GM21717 (cell line): ENCODE results near the gene COL26A1.
"Not testable (repeated sequence)": the region's sequence is repeated elsewhere in the genome, so short reads cannot be mapped to it uniquely, and the experiment has no call there.

ENCODE experiments used
- ATAC-seq: cut with Tn5 transposase; IDR thresholded peaks from one replicate; pipeline ENCODE4 v1.9.1; 2021; ENCODE audit warnings: mild to moderate bottlenecking, moderate library complexity; ENCODE audit not compliant: unreplicated experiment

The COL26A1 gene

DNA sequence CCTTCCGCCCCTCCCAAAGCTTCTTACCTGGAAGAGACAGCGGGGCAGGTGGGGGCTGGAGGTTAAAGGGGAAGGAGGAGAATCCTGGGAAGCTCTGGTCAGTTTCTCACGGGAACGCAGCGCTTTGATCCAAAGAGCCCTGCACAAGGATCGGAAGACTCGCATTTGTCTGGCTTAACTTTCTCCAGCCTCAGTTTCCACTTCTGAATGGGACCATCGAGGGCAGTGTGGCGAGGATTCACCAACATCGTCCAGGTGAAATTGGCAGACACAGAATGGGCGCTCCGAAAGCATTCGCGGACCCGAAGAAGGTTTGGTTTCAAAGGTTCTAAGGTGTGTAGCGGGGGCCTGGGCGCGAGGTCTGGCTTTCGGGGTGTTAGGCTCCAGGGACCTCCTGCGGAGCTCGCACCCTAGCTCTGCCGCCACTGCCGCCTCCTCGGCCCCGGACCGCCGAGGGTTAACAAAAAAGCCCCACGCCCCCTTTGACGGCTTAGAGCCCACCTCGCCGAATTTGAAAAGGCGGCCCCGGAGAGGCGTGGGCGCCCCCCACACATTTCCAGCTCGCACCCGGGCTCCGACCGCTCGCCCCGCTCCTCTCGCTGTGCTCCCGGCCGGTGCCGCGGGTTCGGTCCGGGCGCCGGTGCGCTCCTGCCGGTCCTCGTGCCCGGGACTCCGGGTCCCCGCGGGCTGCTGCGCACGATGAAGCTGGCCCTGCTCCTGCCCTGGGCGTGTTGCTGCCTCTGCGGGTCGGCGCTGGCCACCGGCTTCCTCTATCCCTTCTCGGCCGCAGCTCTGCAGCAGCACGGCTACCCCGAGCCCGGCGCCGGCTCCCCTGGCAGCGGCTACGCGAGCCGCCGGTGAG lies at the start of gene COL26A1:
Gene COL26A1, plus strand, starts transcription at position 542 of the 862 bp plus-strand sequence. Its CDS starts 158 bp downstream, at position 700.
- ATAC-seq: no peak

DNA sequence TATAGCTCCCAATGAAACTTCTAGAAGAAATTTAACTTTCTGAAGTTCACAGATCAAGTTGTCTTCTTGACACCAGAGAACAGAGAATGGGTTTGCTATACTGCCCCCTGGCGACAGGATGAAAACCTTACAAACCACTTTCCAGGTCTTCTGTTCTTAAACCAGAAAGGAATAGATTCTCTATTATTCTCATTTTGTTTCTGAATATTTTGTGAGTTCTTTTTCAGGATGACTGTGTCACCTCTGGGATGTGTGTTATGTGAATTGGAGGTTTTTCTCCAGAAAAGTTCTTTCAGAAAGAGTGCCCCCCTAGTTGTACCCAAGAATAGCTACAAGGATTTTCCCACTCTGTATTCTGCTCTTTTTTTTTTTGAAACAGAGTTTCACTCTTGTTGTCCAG lies 47.3 kb upstream of the COL26A1 start:
- ATAC-seq: no peak

DNA sequence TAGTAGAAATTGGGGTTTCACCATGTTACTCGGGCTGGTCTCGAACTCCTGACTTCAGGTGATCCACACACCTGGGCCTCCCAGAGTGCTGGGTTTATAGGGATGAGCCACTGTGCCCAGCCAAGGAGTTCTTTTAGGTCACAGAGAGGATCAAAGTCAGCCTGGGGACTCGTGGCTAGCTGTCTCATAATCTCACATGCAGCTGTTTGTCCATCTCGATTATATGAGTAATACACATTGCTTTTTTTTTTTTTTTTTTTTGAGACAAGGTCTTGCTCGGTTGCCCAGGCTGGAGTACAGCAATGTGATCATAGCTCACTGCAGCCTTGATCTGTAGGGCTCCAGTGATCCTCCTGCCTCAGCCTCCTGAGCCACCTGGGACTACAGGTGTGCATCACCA lies 43.3 kb upstream of the COL26A1 start:
- ATAC-seq: no peak

DNA sequence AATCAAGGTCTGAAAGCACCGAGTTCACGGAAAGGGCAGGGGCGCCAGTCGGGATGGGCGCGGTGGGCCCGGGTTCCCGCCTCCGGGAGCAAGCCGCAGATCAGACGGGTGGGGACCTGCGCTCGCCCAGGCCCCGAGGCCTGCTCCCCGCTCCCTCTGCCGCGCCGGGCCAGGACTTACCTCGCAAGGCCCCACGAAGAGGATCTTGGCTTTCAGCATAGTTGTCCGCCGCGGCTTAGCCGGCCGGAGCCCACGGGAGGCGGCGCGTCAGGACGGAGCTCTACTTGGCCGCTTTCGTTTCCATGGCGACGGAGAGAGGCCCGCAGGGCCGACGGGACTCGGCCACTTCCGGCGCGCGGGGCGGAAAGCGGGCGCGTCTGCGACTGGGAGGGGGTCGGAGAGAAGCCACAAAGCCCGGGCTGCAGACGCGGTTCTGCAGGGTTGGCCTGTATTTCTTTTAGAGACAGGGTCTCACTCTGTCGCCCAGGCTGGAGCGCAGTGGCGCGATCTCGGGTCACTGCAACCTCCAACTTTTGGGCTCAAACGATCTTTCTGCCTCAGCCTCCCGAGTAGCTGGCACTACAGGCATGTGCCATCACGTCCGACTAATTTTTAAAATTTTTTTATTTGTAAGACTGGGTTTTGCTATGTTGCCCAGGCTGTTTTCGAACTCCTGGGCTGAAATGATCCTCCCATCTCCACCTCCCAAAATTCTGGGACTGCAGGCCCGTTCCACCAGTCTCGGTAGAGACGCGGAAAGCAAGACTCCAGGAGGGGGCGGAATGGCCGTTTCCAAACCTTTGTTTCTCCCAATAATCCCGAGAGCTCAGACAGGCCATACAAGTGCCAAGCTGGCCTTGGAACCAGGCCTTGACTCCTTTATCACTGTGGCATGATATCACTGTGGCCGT lies 40.9 kb upstream of the COL26A1 start, which contains the start of gene IFT22:
Gene IFT22, minus strand, starts transcription at position 322 of the 911 bp plus-strand sequence. Its CDS starts 103 bp downstream, at position 219.
- peak; percentile 85 for ATAC-seq

DNA sequence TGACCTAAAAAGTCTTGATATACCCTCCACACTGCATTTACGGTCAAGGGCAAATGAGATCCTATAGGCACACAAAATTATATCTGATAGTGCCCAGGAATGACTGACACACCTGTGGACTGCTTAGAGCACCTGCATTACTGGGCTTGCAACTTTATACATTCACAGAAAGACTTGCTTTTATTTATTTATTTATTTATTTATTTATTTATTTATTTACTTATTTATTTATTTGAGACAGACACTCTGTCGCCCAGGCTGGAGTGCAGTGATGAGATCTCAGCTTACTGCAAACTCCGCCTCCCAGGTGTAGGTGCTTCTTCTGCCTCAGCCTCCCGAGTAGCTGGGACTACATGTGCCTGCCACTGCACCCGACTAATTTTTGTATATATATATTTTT lies 34.5 kb upstream of the COL26A1 start:
- ATAC-seq: no peak

DNA sequence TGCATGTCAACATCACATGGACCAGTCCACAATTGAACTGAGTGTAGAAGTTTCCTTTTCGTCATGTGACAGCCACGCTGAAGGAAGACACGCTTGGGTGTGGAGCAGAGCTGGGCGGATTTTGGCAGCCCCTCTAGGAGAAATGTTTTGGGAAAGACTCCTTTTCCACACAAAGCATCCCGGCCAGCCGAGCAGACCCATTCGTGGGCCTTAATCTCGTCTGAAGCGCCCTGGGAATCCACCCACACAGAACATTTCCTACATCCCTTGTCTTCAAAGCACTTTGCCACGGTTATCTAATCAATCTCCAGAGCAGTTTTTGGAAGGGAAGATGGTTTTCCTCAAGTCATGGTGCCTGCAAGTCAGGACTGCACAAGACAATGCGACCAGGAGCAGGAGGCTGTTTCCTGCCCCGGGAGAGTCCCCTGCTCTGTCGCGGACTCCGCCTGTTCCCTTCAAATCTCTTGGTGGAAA lies 32.6 kb upstream of the COL26A1 start:
- no peak for ATAC-seq

DNA sequence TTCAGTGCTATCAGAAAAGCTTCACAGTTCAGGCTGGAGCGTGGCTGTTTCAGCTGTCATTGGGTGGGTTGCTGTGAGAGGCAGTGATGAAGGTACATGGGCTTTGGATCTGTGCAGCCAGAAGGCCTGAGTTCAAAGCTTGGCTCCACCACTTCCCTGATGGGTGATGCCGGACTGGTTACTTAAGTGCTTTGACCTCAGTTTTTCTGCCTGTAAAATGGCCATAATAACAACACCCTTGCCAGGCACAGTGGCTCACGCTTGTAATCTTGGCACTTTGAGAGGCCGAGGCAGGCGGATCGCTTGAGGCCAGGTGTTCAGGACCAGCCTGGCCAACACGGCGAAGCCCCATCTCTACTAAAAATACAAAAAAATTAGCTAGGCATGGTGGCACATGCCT lies 30.6 kb upstream of the COL26A1 start:
- no peak for ATAC-seq

DNA sequence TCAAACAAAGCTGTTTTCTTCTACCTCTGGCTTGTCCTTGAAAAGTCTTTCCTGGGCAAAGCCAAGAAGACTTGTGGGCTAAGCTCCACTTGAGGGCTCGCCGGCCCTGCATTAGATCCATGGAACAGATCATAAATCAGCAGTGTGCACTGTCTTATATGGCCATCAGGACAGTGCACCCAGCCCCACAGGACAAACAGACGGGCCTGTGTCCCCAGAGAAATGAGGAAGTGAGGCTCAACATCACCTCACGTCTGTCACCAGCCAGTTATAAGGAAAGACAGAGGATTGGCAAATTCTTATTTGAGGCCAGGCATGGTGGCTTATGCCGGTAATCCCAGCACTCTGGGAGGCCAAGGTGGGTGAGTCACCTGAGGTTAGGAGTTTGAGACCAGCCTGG lies 28.8 kb upstream of the COL26A1 start:
- no peak for ATAC-seq

DNA sequence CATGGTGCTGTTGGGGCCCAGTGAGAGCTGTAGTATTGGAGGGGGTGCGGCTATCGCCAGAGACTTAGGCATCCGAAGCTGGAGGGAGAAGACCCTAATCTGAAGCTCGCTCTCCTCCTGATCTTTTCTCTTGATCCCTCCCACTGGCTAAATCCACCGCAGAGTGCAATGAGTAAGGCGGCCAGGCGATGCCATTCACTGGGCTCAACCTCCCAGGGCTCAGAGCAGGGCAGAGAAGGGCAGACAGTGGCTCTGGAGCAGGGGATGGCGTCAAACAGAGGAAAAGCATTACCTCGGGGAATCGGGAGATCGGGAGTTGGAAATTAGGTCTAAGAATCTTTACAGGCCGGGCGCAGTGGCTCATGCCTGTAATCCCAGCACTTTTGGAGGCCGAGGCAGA lies 22.3 kb upstream of the COL26A1 start:
- ATAC-seq: no peak

DNA sequence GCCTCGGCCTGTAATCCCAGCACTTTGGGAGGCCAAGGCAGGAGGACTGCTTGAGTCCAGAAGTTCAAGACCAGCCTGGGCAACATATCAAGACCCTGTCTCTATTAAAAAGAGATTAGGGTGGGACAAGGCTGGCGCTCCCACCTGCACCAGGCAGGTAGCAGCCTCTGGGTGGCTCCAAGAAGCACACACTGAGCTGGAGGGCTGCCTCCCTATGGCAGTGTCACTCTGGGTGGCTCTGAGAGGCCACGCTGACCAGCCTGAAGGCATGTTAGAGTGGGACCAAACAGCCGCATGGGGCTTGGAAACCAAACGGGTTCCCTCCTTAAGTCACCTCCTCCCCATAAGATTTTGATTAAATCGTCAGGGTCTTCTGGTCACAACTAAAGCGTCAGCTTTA lies 19.8 kb upstream of the COL26A1 start:
- ATAC-seq: no peak

DNA sequence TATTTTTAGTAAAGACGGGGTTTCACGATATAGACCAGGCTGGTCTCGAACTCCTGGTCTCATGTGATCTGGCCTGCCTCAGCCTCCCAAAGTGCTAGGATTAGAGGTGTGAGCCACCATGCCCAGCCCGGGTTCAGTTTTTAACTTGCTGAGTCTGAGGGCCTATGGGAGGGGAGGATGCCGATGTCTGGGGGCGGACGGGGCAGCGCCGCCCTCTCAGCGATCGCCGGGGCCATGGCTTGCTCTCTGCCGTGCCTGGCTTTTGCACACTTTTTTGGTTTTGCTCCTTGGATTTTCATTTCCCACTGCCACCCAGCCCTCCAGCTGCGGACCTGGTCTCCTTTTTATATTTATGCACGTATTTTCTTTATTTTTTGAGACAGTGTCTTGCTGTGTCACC lies 15.2 kb upstream of the COL26A1 start:
- no peak for ATAC-seq

DNA sequence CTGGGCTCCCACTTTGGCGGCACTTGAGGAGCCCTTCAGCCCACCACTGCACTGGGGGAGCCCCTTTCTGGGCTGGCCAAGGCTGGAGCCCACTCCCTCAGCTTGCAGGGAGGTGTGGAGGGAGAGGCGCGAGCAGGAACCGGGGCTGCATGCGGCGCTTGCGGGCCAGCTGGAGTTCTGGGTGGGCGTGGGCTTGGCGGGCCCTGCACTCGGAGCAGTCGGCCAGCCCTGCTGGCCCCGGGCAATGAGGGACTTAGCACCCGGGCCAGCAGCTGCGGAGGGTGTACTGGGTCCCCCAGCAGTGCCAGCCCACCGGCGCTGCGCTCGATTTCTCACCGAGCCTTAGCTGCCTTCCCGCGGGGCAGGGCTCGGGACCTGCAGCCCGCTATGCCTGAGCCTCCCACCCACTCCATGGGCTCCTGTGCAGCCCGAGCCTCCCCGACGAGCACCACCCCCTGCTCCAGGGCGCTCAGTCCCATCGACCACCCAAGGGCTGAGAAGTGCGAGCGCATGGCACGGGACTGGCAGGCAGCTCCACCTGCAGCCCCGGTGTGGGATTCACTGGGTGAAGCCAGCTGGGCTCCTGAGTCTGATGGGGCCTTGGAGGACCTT lies 14.1 kb upstream of the COL26A1 start:
- not testable (repeated sequence) for ATAC-seq

DNA sequence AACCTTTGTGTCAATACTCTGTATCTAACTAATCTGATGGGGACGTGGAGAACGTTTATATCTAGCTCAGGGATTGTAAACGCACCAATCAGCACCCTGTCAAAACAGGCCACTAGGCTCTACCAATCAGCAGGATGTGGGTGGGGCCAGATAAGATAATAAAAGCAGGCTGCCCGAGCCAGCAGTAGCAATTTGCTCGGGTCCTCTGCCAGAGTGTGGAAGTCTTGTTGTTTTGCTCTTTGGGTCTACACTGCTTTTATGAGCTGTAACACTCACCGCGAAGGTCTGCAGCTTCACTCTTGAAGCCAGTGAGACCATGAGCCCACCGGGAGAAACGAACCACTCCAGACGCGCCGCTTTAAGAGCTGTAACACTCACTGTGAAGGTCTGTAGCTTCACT lies 13.4 kb upstream of the COL26A1 start:
- ATAC-seq: not testable (repeated sequence)

DNA sequence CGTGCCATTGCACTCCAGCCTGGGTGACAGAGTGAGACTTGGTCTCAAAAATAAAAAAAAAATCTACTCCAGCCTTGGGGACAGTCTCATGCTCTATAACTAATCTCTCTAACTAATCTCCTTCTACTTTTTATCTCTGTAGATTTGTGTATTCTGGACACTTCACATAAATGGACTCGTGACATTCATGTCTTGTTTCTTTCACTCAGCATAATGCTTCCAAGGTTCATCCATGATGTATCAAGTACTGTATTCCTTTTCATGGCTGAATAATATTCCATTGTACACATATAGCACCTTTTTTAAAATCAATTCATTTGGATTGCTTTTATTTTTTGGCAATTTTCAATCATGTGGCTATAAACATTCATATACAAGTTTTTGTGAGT lies 9.8 kb upstream of the COL26A1 start:
- ATAC-seq: no peak

DNA sequence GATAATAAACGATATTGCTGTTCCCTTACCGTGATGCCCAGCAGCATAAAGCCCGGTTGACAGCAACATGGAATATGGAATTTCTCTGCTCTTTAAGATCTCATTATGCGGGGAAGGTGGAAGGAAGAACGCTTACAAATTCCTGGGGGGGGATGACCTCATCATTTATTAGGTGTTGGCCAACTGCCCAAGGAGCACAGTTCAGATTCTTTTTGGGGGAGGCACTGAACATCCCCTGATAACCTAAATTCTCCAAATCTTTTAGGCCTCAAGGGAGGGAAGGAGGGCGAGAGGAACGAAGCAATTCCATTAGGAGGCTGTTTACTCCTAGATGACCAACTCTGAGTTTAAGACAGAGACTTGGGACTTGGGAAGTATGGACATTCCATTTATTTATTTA lies 5.2 kb upstream of the COL26A1 start:
- ATAC-seq: no peak

DNA sequence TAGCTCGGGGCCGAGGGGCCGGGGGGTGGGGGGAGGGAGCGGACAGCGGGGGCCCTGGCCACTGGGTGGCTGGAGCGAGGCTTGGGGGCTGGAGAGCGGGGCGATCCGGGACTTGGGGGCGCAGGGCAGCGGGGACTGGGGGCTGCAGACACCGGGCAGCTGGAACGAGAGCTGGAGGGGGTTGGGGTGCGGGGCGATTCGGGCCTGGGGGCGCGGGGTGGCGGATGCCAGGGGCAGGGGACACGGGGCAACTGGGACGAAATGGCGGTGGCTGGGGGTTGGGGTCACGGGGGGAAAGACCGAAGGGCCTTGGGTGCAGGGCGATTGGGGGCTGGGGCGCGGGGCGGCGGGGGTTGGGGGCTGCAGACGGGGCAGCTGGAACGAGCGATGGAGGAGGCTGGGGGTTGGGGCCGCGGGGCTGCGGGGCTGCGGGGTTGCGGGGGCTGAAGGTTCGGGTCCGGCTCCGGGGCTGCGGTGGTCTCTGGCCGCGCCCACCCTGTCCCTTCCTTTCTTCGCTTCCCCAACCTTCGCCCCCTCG lies 590 bp downstream of the COL26A1 start:
- no peak for ATAC-seq

DNA sequence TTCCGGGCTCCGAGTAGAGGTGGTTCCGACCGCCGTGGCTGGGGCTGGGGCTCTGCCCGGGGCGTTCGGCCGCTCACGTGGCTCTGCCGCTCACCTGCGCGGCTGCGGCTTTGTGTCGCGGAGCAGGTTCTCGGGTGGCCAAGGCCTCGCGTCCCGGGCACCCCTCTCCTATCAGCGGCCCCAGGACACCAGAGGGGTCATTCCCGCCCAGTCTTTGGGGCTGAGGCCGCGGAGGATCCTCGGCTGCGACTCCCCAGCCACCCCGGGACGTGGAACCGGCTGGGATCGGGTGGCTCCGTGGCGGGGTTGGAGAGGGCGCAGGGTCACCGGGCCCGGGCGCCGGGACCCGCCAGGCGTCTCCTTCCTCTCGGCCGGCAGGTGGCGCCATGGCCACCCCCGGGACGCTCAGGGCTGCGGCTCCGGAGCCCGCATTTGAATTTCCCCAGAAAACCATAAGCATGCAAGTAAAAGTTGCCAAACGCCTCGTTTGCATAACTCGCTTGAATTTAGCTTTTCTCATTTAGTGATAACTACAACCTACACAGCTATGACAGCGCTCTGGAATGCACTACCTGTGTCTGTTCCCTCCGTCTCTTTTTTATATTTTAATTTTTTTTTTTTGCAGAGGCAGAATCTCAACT lies 1.2 kb downstream of the COL26A1 start:
- no peak for ATAC-seq

DNA sequence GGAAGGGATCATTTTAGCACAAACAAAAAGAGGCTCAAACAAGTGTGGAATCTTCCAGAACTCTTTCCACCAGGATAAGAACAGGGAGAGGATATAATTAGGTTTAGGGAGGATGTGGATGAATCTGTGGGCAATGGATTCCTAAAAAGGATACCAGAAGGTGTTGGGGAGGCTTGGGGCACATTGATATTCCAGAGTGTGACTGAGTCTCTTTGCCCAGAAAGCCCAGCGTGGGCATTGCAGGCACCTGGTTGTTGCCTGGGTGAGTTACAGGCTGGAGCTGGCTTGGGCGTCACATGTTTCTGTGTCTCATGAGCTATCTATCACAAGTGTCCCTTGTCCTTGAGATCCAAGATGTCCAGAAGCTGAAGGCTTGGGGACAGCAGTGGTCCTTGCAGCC lies 3.3 kb downstream of the COL26A1 start:
- ATAC-seq: no peak

DNA sequence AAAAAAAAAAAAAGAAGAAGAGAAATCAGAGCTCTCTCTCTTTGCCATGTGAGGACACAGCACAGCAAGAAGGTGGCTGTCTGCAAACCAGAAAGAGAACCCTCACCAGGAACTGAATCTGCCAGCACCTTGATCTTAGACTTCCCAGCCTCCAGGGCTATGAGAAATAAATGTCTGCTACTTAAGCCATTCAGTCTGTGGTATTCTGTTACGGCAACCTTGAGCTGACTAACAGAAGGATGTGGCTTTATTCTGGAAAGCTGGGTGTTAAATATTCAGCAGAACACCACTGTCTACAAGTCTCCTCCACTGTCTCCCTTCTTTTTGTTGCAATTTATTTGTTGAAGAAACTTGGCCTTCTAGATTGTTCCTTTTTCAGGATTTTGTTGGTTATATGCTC lies 5.0 kb downstream of the COL26A1 start:
- no peak for ATAC-seq

DNA sequence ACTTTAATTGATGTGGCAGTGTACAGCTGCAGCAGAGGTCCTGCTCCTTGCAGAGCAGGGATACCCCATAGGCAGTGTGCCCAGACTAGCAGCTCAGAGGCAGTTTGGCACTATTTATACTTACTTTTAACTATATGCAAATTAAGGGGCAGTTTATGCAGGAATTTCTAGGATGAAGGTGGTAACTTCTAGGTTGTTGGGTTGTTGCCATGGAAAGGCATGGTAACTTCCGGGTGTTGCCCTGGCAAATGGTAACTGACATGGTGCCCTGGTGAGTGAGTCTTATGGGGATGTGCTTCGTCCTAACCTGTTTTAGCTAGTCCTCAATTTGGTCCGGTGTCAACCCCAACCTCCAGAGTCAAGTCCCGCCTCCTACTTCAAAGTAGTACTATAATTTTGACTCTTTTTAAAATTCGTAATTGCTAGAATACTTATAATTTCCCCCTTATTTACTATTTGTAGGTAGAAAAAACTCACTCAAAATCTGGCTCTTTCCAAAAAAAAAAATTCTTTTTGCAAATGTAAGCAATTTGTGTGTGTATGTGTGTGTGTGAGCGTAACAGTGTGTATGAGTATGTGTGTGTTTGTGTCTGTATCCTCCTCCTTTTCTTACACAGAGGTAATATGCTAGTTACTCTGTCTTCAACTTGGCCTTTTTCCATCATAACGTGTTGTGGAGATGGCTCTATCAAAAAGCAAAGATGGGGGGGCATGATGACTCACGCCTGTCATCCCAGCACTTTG lies 5.9 kb downstream of the COL26A1 start:
- ATAC-seq: no peak
